Karpas-422 (cell line): ENCODE data around the gene ANXA4. TPM values are rescaled to one million over a fixed set of nuclear protein-coding genes. Genes with fewer than 3 reads are reported as not detected.
"Not testable (repeated sequence)": the region's sequence is repeated elsewhere in the genome, so short reads cannot be mapped to it uniquely, and the experiment has no call there.

Source experiments
- DNase-seq: peaks from one replicate; pipeline ENCODE4 v3.0.0-alpha.2; 2015
- H2AFZ ChIP-seq: fragments of 200-600 bp; sonication (generic); 2 replicates; pipeline ENCODE4 v1.6.1; 2014; ENCODE audit warnings: antibody characterized with exemption, low read length, mixed read lengths
- H3K27ac ChIP-seq: fragments of 200-600 bp; sonication (generic); 2 replicates; pipeline ENCODE4 v1.5.1; 2014; ENCODE audit warnings: mild to moderate bottlenecking, low read length, moderate library complexity
- H3K27me3 ChIP-seq: fragments of 200-600 bp; sonication (generic); 2 replicates; pipeline ENCODE4 v1.6.1; 2014; ENCODE audit warnings: low read length, mixed read lengths
- H3K36me3 ChIP-seq: fragments of 200-600 bp; sonication (generic); 2 replicates; pipeline ENCODE4 v1.6.1; 2014; ENCODE audit warnings: low read length, mixed read lengths; ENCODE audit not compliant: insufficient read depth
- H3K4me1 ChIP-seq: fragments of 200-600 bp; sonication (generic); 2 replicates; pipeline ENCODE4 v1.6.1; 2014; ENCODE audit warnings: mild to moderate bottlenecking, low read length, mixed read lengths
- H3K4me2 ChIP-seq: fragments of 200-600 bp; sonication (generic); 2 replicates; pipeline ENCODE4 v1.6.1; 2014; ENCODE audit warnings: low read length, low read depth, mild to moderate bottlenecking; ENCODE audit not compliant: poor library complexity, severe bottlenecking
- H3K4me3 ChIP-seq: fragments of 200-600 bp; sonication (generic); 2 replicates; pipeline ENCODE4 v1.5.1; 2014; ENCODE audit warnings: mild to moderate bottlenecking, antibody characterized with exemption, low read length, mixed read lengths
- H3K79me2 ChIP-seq: fragments of 200-600 bp; sonication (generic); 2 replicates; pipeline ENCODE4 v1.6.1; 2014; ENCODE audit warnings: mild to moderate bottlenecking, low read length, mixed read lengths
- H3K9ac ChIP-seq: fragments of 200-600 bp; sonication (generic); 2 replicates; pipeline ENCODE4 v1.6.0; 2014; ENCODE audit warnings: low read length
- H3K9me2 ChIP-seq: fragments of 200-600 bp; sonication (generic), shearing (Covaris generic); replicated peaks from 2 replicates; pipeline ENCODE4 v1.6.0; 2014; ENCODE audit warnings: mild to moderate bottlenecking, low read length, moderate library complexity; ENCODE audit not compliant: insufficient read depth
- H3K9me3 ChIP-seq: fragments of 300-700, 200-600 bp; sonication (generic); 2 replicates; pipeline ENCODE4 v1.6.1; 2014; ENCODE audit warnings: low read length, mixed read lengths
- H4K20me1 ChIP-seq: fragments of 200-600 bp; sonication (generic); 2 replicates; pipeline ENCODE4 v1.6.1; 2014; ENCODE audit warnings: mild to moderate bottlenecking, antibody characterized with exemption, low read length, low read depth; ENCODE audit not compliant: insufficient read depth
- total RNA-seq: library from RNA; depleted of rRNA; stranded (reverse); fragments of >200 nt; shearing (Covaris generic); gene quantifications from 2 replicates; pipeline ENCODE4 v1.2.3, GENCODE V29; 2014; ENCODE audit warnings: low replicate concordance

The ANXA4 gene
- total RNA-seq, 1 experiment from 2014 or later: 1.1 TPM

DNA sequence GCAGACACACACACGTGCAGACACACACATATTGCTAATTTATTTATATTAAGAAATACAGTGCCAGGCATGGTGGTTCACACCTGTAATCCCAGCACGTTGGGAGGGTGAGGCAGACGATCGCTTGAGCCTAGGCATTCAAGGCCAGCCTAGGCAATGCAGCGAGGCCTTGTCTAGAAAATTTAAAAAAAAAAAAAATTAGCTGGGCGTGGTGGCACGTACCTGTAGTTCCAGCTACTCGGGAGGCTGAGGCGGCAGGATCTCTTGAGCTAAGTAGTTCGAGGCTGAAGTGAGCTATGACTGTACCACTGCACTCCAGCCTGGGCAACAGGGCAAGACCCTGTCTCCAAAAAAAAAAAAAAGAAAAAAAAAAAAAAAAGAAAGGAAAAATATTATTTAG lies 28.8 kb downstream of the ANXA4 start:
- Histone ChIP-seq H3K9me3 (no peaks in the 10 kb centered on the region), H2AFZ (no peak overlapping the region), H3K4me3 (no peak overlapping the region), H3K27me3 (no peaks in the 10 kb centered on the region), H3K9me2 (no peaks in the 10 kb centered on the region), H3K36me3 (no peaks in the 10 kb centered on the region), H3K79me2 (no peaks in the 10 kb centered on the region), H4K20me1 (no peaks in the 10 kb centered on the region), H3K9ac (no peak overlapping the region), H3K27ac (no peak overlapping the region), H3K4me2 (no peak overlapping the region), H3K4me1 (no peaks in the 10 kb centered on the region; the same call in 1 of the 2 replicates)
- DNase-seq: no peak

DNA sequence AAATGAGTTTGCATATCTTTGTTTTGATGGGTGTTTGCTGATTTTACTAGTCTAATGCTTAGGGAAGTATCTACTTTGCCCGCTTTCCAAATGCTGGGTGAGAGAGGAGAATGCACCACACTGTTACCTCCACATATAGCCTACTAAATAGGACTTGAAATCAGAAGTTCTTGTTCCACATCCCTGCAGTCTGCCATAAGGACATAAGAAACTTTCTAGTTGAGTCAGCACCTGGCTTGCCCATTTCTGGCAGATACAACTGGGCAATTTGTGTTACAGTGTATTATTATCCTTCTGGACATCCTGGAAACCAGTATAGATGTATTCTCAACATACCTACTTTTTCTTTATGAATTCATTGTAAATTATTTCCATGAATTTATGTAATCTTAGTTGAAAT lies 29.5 kb downstream of the ANXA4 start:
- H2AFZ ChIP-seq: no peak overlapping the region
- DNase-seq: no peak
- no peaks in the 10 kb centered on the region for H3K9me3 ChIP-seq
- H4K20me1 ChIP-seq: no peaks in the 10 kb centered on the region
- no peak overlapping the region for H3K4me2 ChIP-seq
- no peak overlapping the region for H3K4me3 ChIP-seq
- no peaks in the 10 kb centered on the region for H3K36me3 ChIP-seq
- H3K9ac ChIP-seq: no peak overlapping the region
- no peaks in the 10 kb centered on the region; the same call in 1 of the 2 replicates for H3K4me1 ChIP-seq
- H3K79me2 ChIP-seq: no peaks in the 10 kb centered on the region
- H3K27me3 ChIP-seq: no peaks in the 10 kb centered on the region
- H3K9me2 ChIP-seq: no peaks in the 10 kb centered on the region
- no peak overlapping the region for H3K27ac ChIP-seq

DNA sequence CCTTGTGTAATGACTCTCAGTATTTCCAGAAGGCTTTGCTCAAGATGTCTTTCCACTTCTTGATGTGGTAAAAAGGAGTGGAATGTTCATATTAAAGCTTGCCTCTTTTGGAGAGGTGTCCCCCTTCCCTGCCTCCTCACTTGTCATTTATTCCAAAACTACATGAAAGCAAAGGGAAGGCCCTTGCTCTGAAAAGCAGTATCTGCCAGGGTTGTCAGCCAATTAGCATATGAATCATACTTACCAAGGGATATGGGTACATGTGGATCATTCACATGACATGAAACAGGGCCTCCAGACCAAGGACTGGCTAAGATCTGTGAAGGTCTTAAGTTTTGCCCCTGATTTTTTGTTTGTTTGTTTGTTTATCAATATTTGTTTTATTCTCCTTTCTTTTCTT lies 31.3 kb downstream of the ANXA4 start:
- no peaks in the 10 kb centered on the region; the same call in 1 of the 2 replicates for H3K4me1 ChIP-seq
- H4K20me1 ChIP-seq: no peaks in the 10 kb centered on the region
- H3K36me3 ChIP-seq: no peaks in the 10 kb centered on the region
- H3K27ac ChIP-seq: no peak overlapping the region
- no peak overlapping the region for H3K4me2 ChIP-seq
- H2AFZ ChIP-seq: no peak overlapping the region
- H3K27me3 ChIP-seq: no peaks in the 10 kb centered on the region
- H3K79me2 ChIP-seq: no peaks in the 10 kb centered on the region
- no peak overlapping the region for H3K9ac ChIP-seq
- no peaks in the 10 kb centered on the region for H3K9me2 ChIP-seq
- H3K4me3 ChIP-seq: no peak overlapping the region
- H3K9me3 ChIP-seq: no peaks in the 10 kb centered on the region
- DNase-seq: no peak

DNA sequence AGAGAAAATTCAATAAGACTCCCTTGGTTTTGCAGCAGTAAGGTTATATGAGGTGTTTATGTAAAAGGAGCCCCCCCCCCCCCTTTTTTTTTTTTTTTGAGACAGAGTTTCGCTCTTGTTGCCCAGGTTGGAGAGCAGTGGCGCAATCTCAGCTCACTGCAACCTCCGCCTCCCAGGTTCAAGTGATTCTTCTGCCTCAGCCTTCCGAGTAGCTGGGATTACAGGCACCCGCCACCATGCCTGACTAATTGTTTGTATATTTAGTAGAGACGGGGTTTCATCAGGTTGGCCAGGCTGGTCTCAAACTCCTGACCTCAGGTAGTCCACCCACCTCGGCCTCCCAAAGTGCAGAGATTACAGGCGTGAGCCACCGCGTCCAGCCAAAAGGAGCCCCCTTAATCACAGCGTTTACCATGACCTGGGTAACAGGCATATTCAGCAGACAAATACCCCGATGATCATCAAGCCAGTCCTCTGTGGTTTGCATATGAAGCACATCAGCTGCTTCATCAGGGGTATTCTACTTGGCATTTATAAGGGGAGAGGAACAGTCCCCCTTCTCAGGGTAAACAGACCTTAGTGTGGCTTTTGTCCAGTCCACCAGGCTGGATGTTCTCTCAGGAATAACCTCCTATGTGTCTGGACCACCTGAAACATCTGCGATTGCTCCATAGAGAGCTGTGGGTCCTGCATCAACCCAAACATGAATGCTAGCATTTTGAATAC lies 32.5 kb downstream of the ANXA4 start:
- not testable (repeated sequence) for H3K9me3 ChIP-seq, H3K9me2 ChIP-seq, DNase-seq, H3K27me3 ChIP-seq, H4K20me1 ChIP-seq, H3K79me2 ChIP-seq, H2AFZ ChIP-seq, H3K4me1 ChIP-seq, H3K4me2 ChIP-seq, H3K27ac ChIP-seq, H3K9ac ChIP-seq, H3K4me3 ChIP-seq, H3K36me3 ChIP-seq

DNA sequence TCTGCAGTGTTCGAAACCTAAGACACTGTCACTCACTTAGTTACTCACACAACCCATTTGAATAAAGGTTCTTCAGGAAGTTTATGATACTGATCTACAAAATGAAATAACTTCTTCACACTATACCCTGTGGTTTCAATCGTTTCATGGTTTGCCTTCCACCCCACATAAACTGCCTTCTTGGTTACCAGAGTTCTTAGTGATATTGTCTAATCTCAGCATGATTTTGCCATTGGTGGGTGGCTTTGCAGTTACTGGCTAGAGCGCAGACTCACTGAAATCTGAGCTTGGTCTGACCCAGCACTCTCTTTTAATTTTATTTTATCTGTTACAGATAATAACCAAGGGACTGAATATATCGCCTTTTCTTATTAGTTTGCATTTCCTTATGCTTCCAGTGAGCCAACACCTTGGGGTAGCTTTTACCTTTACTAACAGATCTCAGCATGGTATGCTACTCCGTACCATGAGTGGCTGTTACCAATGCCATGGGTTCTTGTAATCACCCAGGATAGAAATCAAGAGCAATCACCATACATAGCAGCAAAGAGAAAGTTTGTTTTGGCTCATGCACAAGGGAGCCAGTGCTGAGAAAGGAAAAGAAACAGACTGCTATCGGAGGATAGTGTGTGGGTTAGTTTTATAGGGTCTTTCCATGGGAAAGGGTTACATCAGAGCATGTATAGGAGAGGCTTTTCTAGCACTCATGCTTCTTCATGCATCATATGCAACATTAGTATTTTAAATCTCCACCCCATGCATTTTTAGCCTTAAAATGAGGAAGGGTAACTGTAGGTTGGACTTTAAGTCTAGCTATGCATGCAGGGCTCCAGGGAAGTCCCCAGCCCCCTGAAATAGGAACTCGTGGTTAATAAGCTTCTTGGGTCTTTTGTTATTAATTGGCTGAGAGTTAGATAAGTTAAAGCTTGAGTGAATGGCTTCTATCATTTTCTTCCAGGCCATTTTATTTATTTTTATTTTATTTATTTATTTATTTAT lies 33.3 kb downstream of the ANXA4 start:
- DNase-seq: no peak
- Histone ChIP-seq H3K9ac (no peak overlapping the region), H3K27me3 (no peaks in the 10 kb centered on the region), H4K20me1 (no peaks in the 10 kb centered on the region), H3K4me1 (no peaks in the 10 kb centered on the region; the same call in 1 of the 2 replicates), H3K9me2 (no peaks in the 10 kb centered on the region), H3K27ac (no peak overlapping the region), H3K79me2 (no peaks in the 10 kb centered on the region), H3K4me3 (no peak overlapping the region), H2AFZ (no peak overlapping the region), H3K4me2 (no peak overlapping the region), H3K9me3 (no peaks in the 10 kb centered on the region), H3K36me3 (no peaks in the 10 kb centered on the region)

DNA sequence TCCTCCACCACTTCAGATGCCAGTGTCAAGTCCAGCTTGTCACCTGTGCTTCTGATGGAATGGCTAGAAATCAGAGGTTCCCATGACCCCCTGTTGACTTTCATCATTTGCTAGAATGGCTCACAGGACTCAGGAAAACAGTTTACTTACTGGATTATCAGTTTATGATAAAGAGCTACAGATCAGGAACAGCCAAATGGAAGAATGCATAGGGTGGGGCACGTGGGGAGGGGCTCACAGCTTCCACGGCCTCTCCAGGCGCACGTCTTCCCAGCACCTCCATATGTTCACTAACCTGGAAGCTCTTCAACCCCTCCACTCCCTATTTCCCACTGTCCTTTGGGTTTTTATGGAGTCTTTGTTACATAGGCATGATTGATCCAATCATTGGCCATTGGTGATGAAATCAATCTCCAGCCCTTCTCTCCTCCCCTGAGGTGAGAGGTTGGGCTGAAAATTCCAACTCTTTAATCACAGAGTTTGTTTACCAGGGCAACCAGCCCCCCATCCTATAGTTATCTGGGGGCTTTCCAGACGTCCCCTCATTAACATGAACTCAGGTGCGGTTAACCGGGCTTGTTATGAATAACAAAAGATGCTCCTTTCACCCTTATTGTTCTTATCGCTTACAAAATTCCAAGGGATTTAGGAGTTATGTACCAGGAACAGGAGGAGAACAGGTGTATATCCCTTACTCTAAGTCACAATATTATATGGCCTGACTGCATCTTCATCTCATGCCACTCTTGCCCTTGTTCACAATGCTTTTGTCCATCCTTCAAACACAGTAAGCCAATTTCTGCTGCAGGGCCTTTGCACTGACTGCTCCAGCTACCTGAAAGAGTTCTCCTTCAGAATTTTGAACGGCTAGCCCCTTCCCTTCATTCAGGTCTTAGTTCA lies 35.2 kb downstream of the ANXA4 start:
- H3K4me2 ChIP-seq: no peak overlapping the region

DNA sequence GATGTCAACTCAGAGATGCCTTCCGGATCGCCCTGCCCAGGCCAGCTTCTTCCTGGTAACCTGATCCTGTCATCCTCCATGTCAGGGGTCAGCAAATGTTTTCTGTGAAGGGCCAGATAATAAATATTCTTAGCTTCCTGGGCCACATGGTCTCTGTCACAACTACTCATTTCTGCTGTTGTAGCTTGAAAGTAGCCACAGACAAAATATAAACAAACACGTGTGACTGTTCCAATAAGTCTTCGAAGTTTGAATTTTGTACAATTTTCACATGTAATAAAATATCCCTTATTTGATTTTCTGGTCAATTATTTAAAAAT lies 35.8 kb downstream of the ANXA4 start:
- no peak overlapping the region for H3K4me3 ChIP-seq
- peaks cover 15% of the 10 kb centered on the region for H3K4me1 ChIP-seq
- no peak overlapping the region for H3K9ac ChIP-seq
- no peak overlapping the region for H2AFZ ChIP-seq
- no peaks in the 10 kb centered on the region for H3K27me3 ChIP-seq
- H3K9me3 ChIP-seq: no peaks in the 10 kb centered on the region
- H4K20me1 ChIP-seq: no peaks in the 10 kb centered on the region
- H3K36me3 ChIP-seq: no peaks in the 10 kb centered on the region
- no peak for DNase-seq
- H3K4me2 ChIP-seq: no peak overlapping the region
- H3K9me2 ChIP-seq: no peaks in the 10 kb centered on the region
- no peak overlapping the region for H3K27ac ChIP-seq
- no peaks in the 10 kb centered on the region for H3K79me2 ChIP-seq

More for the DNA sequence above, 35.2 kb downstream of the ANXA4 start:
- no peak overlapping the region for H3K9ac ChIP-seq
- H3K4me1 ChIP-seq: peaks cover 14% of the 10 kb centered on the region
- no peaks in the 10 kb centered on the region for H3K9me3 ChIP-seq
- H3K4me3 ChIP-seq: no peak overlapping the region
- H3K9me2 ChIP-seq: no peaks in the 10 kb centered on the region
- DNase-seq: no peak
- H3K27me3 ChIP-seq: no peaks in the 10 kb centered on the region
- no peaks in the 10 kb centered on the region for H3K36me3 ChIP-seq
- H3K79me2 ChIP-seq: no peaks in the 10 kb centered on the region
- H4K20me1 ChIP-seq: no peaks in the 10 kb centered on the region
- no peak overlapping the region for H3K27ac ChIP-seq
- H2AFZ ChIP-seq: no peak overlapping the region
